Fibroblast of gingiva (primary cell): Measurements from ENCODE around the gene MB21D2.

ENCODE experiments used
- DNase-seq: peaks from one replicate; pipeline ENCODE4 v3.0.0-alpha.2; 2011; ENCODE audit warnings: low read depth

Gene MB21D2

GRCh38 chr3:192833177-192833890 is 84.3 kb downstream of the MB21D2 start:
- peak; percentile 78 for DNase-seq

GRCh38 chr3:192831801-192832347 is 85.8 kb downstream of the MB21D2 start:
- no peak for DNase-seq

- DNase-seq: peak; percentile 45
Observed at GRCh38 chr3:192831111-192831644, 86.5 kb downstream of the MB21D2 start.

GRCh38 chr3:192830291-192831110 is 87.2 kb downstream of the MB21D2 start:
- no peak for DNase-seq

DNA sequence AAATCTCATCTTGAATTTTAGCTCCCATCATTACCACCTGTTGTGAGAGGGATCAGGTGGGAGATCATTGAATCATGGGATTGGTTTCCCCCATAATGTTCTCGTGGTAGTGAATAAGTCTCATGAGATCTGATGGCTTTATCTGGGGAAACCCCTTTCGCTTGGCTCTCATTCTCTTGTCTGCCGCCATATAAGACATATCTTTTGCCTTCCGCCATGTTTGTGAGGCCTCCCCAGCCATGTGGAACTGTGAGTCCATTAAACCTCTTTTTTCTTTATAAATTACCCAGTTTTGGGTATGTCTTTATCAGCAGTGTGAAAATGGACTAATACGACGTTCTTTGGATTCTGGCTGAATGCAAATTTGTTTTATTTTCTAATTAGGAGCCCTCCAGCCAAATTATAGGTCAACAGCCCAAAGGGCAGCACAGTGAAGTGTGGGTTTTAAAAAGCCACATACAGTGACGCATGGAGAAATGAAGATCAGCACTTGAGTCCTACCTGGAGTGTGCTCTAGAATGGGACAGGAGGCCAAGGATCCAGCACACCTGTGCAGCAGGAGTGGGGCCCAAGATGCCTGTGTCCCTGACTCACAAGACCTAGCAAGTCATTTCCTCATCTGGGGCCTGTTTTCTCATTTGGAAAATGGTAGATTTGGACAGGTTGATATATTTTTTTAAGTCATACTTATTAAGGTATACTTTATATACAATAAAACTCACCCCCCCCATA is 89.6 kb downstream of the MB21D2 start:
- no peak for DNase-seq

DNA sequence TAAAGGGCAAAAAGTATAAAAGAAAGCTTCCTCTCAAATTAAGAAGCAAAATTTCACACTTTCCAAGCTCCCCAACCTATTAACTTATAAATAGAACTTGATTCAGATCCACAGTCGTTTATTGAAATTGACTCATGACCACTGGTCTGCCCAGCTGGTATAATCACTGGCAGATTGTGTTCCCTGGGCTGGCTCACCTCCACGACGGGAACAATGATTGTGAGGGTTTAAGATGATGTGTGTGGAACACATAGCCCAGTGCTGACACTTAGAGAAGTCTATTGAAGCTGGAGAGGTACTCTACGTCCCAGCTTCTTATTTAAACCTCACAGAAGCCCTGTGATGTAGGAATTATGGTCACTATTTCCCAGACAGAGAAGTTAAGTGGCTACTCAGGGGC is 90.4 kb downstream of the MB21D2 start:
- DNase-seq: no peak

- no peak for DNase-seq
Observed at GRCh38 chr3:192826214-192827006, 91.2 kb downstream of the MB21D2 start.

DNA sequence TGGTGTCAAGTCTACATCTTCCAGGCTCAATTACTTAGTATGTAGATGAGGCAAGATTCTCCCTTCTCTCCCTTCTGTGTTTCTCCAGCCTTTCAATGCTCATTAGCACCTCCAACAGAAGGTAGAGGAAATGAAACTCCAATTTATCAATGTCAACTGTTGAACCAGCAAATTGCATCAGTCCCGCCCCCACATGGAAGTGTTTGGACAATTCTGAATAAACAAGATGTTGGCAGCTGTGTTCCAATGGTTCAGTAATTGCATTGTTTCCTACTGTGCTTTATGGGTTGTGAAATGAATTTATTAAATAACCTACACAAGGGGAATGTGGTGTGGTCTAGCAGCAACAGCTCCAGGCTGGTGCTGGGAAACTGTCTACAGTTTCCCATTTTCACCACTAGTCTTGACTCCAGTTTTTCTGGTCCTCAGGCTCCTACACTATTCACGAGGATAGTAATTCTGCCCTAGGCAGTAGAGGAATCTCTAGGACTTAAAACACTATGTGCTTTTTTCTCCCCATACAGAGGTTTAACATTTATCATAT is 91.9 kb downstream of the MB21D2 start:
- DNase-seq: peak; percentile 49

- DNase-seq: no peak
Observed at GRCh38 chr3:192825216-192825615, 92.4 kb downstream of the MB21D2 start.

DNA sequence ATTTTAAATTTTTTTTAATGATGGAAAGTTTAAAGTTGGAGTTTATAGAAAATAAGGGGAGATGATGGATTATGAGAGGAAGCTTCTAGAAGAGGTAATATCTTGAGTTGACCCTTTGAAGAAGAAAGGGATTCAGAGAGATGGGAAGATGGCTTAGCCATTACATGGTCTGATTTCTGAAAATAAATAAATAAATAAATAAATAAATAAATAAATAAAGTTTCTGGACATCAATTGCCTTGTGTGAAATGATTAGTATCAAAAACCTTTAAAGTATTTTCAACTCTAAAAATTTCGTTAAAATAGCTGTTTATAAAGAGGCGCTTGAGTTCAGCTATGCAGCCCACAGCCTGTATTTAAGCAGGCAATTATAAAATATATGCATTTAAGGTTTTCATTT is 93.3 kb downstream of the MB21D2 start:
- DNase-seq: no peak

GRCh38 chr3:192821161-192821560 is 96.5 kb downstream of the MB21D2 start:
- no peak for DNase-seq

GRCh38 chr3:192820161-192820560 is 97.5 kb downstream of the MB21D2 start:
- no peak for DNase-seq

GRCh38 chr3:192819001-192819569 is 98.6 kb downstream of the MB21D2 start:
- peak; percentile 62 for DNase-seq

- DNase-seq: no peak
Observed at GRCh38 chr3:192818126-192818525, 99.5 kb downstream of the MB21D2 start.

- no peak for DNase-seq
Observed at GRCh38 chr3:192817506-192817905, 100.2 kb downstream of the MB21D2 start.

DNA sequence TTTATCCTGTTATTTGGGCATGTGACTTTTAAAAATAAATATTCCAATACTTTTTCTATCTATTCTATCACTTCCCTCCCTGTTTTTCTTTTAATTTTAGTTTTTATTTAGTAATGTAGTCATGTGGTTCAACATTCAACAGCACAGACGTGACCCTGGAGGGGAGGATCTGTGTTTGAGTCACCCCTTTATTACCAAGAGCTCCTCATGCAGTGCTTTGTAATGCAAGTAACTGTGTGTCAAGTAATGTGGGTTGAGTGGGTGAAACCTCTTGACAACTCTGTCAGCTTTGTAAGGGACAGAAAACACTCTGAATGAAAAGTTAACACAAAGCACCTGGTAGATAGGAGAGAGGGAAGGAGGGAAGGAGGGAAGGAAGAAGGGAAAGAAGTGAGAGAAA is 100.6 kb downstream of the MB21D2 start:
- DNase-seq: no peak

GRCh38 chr3:192816351-192816750 is 101.3 kb downstream of the MB21D2 start:
- DNase-seq: peak; percentile 35

DNA sequence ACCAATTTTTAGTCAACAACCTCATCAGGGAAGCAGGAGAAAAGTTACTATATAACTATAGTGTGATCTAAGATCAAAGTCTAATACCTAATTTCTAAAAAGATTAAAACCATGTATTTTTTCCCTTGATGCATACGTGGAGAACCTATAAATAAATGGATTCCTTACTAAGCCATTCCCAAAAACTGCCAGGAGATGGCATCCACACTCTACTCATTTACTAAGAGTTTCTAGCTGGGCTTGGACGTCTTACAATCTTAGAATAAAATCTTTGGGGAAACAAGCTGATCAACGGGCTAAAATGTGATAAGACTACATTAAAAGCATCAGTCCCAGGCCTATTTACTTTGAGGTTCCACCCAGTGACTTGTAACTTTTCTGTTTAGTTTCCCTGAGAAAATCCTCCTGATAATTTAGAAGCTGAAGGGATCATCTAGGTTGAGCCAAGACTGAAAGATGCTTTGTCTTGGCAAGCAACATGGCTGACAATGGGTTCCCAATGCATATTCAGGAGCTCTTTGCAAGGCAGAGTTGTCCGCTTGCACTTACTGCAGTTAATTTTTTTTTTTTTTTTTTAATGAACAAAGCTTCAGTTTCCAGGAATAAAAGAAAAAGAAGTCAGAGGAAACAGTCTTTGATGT is 104.8 kb downstream of the MB21D2 start:
- peak; percentile 50 for DNase-seq

GRCh38 chr3:192805711-192806110 is 111.9 kb downstream of the MB21D2 start:
- no peak for DNase-seq

DNA sequence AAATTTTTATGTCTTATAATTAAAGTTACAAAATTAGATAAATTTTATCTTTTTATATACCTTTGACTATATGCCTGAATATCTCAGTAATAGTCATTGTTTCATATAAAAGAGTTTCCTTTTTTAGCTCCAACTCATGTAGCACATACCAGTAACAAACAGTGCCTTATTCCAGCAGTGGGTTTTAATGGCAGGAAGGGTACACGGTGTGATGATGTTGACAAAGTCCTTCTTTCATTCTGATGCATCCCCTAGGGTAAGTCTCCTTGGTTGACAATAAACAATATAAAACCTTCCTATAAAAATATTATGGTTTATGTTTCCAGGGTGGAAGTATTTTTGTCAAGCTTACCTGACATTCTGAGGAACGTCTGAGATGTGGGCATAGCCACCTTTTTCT is 113.2 kb downstream of the MB21D2 start:
- DNase-seq: no peak
